Gastrocnemius medialis (tissue), 4 donors: ENCODE measurements around the gene LDHAL6B. TPM values are rescaled to one million over a fixed set of nuclear protein-coding genes. Genes with fewer than 3 reads are reported as not detected.
"Not testable (repeated sequence)": the region's sequence is repeated elsewhere in the genome, so short reads cannot be mapped to it uniquely, and the experiment has no call there.

Source experiments
- ATAC-seq, 2 donors: fragments of 150-250 bp; one replicate each; pipeline ENCODE4 v1.9.1; 2016
- DNase-seq, 2 donors: peaks; one replicate each; pipeline ENCODE4 v3.0.0-alpha.2; 2019
- H3K27ac ChIP-seq, 4 donors: fragments of 200-600 bp; sonication (generic); 1 replicate in 1 of 4; 2 replicates in 3 of 4; pipeline ENCODE4 v1.5.1; 2016 to 2018; ENCODE audit warnings: mild to moderate bottlenecking in 2 of 4, moderate library complexity in 1 of 4
- H3K27me3 ChIP-seq, 3 donors: fragments of 200-600 bp; sonication (generic) in 2 of 3; 1 replicate in 1 of 3; 2 replicates in 2 of 3; pipeline versions ENCODE4 v1.5.1 to v1.6.0; 2016 to 2019; ENCODE audit warnings: mild to moderate bottlenecking in 1 of 3, moderate library complexity in 1 of 3
- H3K36me3 ChIP-seq, 2 donors: fragments of 200-600 bp; sonication (generic) in 1 of 2; one replicate each; pipeline ENCODE4 v1.5.1; 2017 to 2018
- H3K4me1 ChIP-seq, 2 donors: fragments of 200-600 bp; sonication (generic) in 1 of 2; one replicate each; pipeline ENCODE4 v1.5.1; 2016 to 2017; ENCODE audit warnings: mild to moderate bottlenecking in 2 of 2
- H3K4me3 ChIP-seq, 4 donors: fragments of 200-600 bp; sonication (generic) in 3 of 4; 1 replicate in 1 of 4; 2 replicates in 3 of 4; pipeline ENCODE4 v1.5.1; 2016 to 2019; ENCODE audit warnings: mild to moderate bottlenecking in 2 of 4
- H3K9me3 ChIP-seq, 3 donors: fragments of 200-600 bp; sonication (generic) in 2 of 3; 1 replicate in 1 of 3; 2 replicates in 2 of 3; pipeline ENCODE4 v1.5.1; 2016 to 2019
- CTCF ChIP-seq, 5 experiments: fragments of 450-650 bp in 3 of 5; fragments of 200-600 bp in 2 of 5; sonication (generic) in 2 of 5; IDR thresholded peaks in 4 of 5; conservative IDR thresholded peaks in 1 of 5; 1 replicate in 4 of 5; 2 replicates in 1 of 5; pipeline ENCODE4 v1.5.1; 2016 to 2019; ENCODE audit warnings: antibody characterized with exemption in 5 of 5, mild to moderate bottlenecking in 3 of 5, moderate library complexity in 3 of 5
- POLR2A ChIP-seq, 2 donors: fragments of 450-650 bp; IDR thresholded peaks; one replicate each; pipeline ENCODE4 v1.6.1; 2017; ENCODE audit warnings: antibody characterized with exemption in 2 of 2, mild to moderate bottlenecking in 2 of 2, moderate library complexity in 2 of 2
- in situ Hi-C, 4 donors: fragments of 200-750 bp; cut with MboI; loops; one replicate each; pipeline versions ENCODE4 v1.15.0 to v1.8.0; 2017; ENCODE audit warnings: low sequenced_read_pairs in 4 of 4
- intact Hi-C: fragments of 100-400 bp; cut with DNase I; formaldehyde crosslinking; loops from one replicate; pipeline ENCODE4 v1.15.1; 2023; ENCODE audit warnings: low total_unique reads
- total RNA-seq, 4 donors: library from RNA; depleted of rRNA; stranded (reverse); fragments of >200 nt; gene quantifications; one replicate each; pipeline versions ENCODE4 v1.1.0 to v1.2.3, GENCODE V29; 2016

Gene LDHAL6B
- total RNA-seq, 4 donors from 2014 or later = not detected

DNA sequence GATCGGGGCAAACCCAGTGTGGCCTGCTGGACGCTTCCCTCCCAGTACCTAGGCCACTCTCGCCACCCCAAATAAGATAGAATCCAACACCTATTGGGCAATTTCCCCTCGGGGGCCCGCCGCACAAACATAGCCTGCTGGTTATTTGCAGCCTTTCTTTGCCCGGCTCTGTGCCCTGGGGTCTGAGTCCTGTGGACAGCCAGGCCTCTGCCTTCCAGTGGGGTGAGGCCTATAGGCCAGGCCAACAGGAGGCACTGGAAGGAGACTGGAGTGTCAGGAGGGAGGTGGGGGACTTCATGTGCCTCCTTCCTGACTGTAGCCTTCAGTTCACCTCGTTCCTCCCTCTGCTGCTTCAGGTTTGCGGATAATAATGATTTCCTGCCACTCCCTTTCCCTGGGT is 47.4 kb upstream of the LDHAL6B start:
- H3K36me3 ChIP-seq = peaks cover 0 to 42% of the 10 kb centered on the region in 2 donors
- H3K4me3 ChIP-seq = no peak overlapping the region
- DNase-seq (no peak), ATAC-seq (no peak)
- H3K9me3 ChIP-seq = no peaks in the 10 kb centered on the region
- TF ChIP-seq CTCF (IDR thresholded peaks at IDR 0.05 in 4 of 5, conservative IDR thresholded peaks at IDR 0.05 in 1 of 5) = no peak
- no peak for TF ChIP-seq POLR2A (IDR thresholded peaks at IDR 0.05)
- H3K27me3 ChIP-seq = no peaks in the 10 kb centered on the region
- in situ Hi-C loops = loop anchor here in 1 of 4 donors (25.0 kb wide), 1 partner anchor 328 kb away; no protein-coding TSS in a partner anchor
- H3K4me1 ChIP-seq = peaks cover 0 to 7% of the 10 kb centered on the region in 2 donors
- intact Hi-C loops = no loop called here
- H3K27ac ChIP-seq = no peak overlapping the region

DNA sequence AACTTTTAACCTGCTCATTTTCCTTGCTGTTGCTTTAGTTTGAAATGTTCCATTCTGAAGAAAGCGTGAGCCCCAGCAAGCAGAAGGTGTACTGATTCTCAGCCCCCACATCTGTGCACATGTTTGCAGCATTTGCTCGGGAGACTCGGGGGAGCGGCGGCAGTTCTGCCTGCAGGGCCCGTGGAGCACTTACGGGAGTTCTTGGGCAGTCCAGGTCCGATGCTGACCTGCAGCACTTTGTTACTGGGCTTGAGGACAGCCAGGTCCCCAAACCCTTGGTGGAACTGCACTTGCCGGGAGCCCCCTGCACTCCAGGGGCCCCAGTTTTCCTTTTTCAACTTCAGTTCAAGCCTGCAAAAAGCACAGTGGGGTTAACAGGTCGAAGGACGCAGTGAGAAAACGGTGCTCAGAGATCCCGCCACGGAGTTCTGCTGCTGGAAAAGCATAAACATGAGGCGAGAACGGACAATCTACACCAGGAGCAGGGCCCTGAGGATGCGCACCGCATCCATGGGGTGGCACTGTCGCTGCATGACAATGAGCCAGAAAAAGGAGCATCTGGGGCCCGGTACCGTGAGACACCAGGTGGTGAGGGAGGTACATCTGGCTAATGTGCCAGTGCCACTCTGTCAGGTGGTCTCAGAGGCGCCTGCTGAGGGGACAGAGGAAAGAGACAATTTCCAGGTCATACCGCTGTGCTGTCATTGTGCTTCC is 45.6 kb upstream of the LDHAL6B start:
- H3K9me3 ChIP-seq = no peaks in the 10 kb centered on the region
- peaks cover 0 to 44% of the 10 kb centered on the region in 2 donors for H3K36me3 ChIP-seq
- H3K4me1 ChIP-seq = no peaks in the 10 kb centered on the region
- H3K27me3 ChIP-seq = no peaks in the 10 kb centered on the region
- DNase-seq = no peak
- intact Hi-C loops (no loop called here), in situ Hi-C loops (loop anchor here in 1 of 4 donors (25.0 kb wide), 1 partner anchor 326 kb away; no protein-coding TSS in a partner anchor)
- TF ChIP-seq POLR2A (IDR thresholded peaks at IDR 0.05) (no peak), CTCF (IDR thresholded peaks at IDR 0.05 in 4 of 5, conservative IDR thresholded peaks at IDR 0.05 in 1 of 5) (peak in 1 of 5 experiments; percentile 22)
- H3K4me3 ChIP-seq = no peak overlapping the region
- ATAC-seq = no peak
- H3K27ac ChIP-seq = no peak overlapping the region

DNA sequence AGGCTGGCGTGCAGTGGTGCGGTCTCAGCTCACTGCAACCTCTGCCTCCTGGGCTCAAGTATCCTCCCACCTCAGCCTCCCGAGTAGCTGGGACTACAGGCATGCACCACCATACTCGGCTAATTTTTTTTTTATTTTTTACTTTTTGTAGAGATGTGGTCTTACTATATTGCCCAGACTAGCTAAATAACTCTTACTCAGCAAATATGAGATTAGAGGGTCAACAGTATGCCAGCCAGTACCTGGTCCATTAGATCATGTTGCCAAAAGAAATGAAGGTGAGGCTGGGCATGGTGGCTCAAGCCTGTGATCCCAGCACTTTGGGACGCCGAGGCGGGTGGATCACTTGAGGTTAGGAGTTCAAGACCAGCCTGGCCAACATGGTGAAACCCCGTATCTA is 44.6 kb upstream of the LDHAL6B start:
- peaks cover 0 to 44% of the 10 kb centered on the region in 2 donors for H3K36me3 ChIP-seq
- H3K4me3 ChIP-seq, H3K27me3 ChIP-seq, H3K27ac ChIP-seq, H3K9me3 ChIP-seq, H3K4me1 ChIP-seq, intact Hi-C loops, ATAC-seq, DNase-seq: not testable (repeated sequence)
- in situ Hi-C loops = loop anchor here in 1 of 4 donors (25.0 kb wide), 1 partner anchor 325 kb away; no protein-coding TSS in a partner anchor

GRCh38 chr15:59165726-59166125 is 40.9 kb upstream of the LDHAL6B start:
- ATAC-seq = no peak
- TF ChIP-seq POLR2A (IDR thresholded peaks at IDR 0.05) (no peak), CTCF (IDR thresholded peaks at IDR 0.05 in 4 of 5, conservative IDR thresholded peaks at IDR 0.05 in 1 of 5) (no peak)
- Histone ChIP-seq H3K4me3 (no peak overlapping the region), H3K27me3 (no peaks in the 10 kb centered on the region), H3K4me1 (no peaks in the 10 kb centered on the region), H3K36me3 (peaks cover 0 to 22% of the 10 kb centered on the region in 2 donors), H3K9me3 (no peaks in the 10 kb centered on the region), H3K27ac (no peak overlapping the region)
- intact Hi-C loops (no loop called here), in situ Hi-C loops (loop anchor here in 2 of 4 donors (5.0 to 25.0 kb wide), 2 partner anchors 322 to 332 kb away; no protein-coding TSS in a partner anchor)
- no peak for DNase-seq

- intact Hi-C loops (no loop called here), in situ Hi-C loops (loop anchor here in 2 of 4 donors (5.0 to 25.0 kb wide), 2 partner anchors 321 to 331 kb away; no protein-coding TSS in a partner anchor)
- peaks cover 0 to 22% of the 10 kb centered on the region in 2 donors for H3K36me3 ChIP-seq
- no peaks in the 10 kb centered on the region for H3K4me1 ChIP-seq
- H3K9me3 ChIP-seq = no peaks in the 10 kb centered on the region
- no peak overlapping the region for H3K27ac ChIP-seq
- DNase-seq (no peak), ATAC-seq (no peak)
- no peak for TF ChIP-seq CTCF (IDR thresholded peaks at IDR 0.05 in 4 of 5, conservative IDR thresholded peaks at IDR 0.05 in 1 of 5)
- no peak for TF ChIP-seq POLR2A (IDR thresholded peaks at IDR 0.05)
- H3K27me3 ChIP-seq = no peaks in the 10 kb centered on the region
- no peak overlapping the region for H3K4me3 ChIP-seq
These were observed 40.5 kb upstream of the LDHAL6B start for GRCh38 chr15:59166166-59166565.
